ENCODE measurements around the gene NEDD8.

DNA sequence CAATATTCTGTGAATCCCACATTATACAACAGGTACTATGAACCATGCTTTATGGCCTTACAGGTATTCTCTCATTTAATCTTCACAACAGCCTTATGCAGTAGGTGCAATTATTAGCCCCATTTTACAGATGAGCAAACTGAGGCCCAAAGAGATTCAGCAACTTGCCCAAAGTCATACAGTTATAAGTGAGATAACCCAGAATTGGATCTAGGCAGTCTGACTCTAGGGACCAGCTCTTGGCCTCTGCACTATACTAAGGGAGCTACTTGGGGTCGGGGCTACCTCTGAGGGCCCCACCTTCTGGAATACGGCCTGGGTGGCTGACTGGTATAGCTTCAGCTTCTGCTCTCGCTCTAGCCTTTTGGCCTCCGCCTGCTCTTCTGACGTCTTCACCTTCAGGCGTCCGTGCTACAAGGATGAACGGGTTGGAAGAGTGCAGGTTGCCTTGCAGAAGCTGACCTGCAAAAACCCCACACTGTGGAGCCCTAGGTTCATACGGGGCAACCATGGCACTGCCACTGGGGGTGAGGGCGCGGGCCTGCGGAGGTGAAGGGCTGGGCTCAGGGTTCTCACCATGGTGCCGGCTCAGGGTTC lies 38.5 kb upstream of the NEDD8 start:
- TF ChIP-seq, protein P1, sequence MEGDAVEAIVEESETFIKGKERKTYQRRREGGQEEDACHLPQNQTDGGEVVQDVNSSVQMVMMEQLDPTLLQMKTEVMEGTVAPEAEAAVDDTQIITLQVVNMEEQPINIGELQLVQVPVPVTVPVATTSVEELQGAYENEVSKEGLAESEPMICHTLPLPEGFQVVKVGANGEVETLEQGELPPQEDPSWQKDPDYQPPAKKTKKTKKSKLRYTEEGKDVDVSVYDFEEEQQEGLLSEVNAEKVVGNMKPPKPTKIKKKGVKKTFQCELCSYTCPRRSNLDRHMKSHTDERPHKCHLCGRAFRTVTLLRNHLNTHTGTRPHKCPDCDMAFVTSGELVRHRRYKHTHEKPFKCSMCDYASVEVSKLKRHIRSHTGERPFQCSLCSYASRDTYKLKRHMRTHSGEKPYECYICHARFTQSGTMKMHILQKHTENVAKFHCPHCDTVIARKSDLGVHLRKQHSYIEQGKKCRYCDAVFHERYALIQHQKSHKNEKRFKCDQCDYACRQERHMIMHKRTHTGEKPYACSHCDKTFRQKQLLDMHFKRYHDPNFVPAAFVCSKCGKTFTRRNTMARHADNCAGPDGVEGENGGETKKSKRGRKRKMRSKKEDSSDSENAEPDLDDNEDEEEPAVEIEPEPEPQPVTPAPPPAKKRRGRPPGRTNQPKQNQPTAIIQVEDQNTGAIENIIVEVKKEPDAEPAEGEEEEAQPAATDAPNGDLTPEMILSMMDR (conservative IDR thresholded peaks at IDR 0.05) = no peak
- no peak for TF ChIP-seq ZFX (IDR thresholded peaks at IDR 0.05)

All from C4-2B (cell line).